MM.1S (cell line): ENCODE data around the gene SFN.

Source experiments
- CTCF ChIP-seq: fragments of 300-600 bp; sonication (generic); IDR thresholded peaks from 2 replicates; pipeline ENCODE4 v1.5.1; 2016; ENCODE audit warnings: antibody characterized with exemption, low read length, mixed read lengths
- EZH2 ChIP-seq: fragments of 300-600 bp; sonication (generic); optimal IDR thresholded peaks from 2 replicates; pipeline ENCODE3; 2017; ENCODE audit warnings: low read depth, mild to moderate bottlenecking, antibody characterized with exemption, low read length, mixed read lengths

GRCh38 chr1:26855636-26856035, 7.3 kb upstream of the SFN start:
- TF ChIP-seq CTCF (no peak), EZH2 (no peak)
